Esophagus squamous epithelium (tissue), 5 donors: ENCODE measurements around the gene CSNK2A2. TPM values are rescaled to one million over a fixed set of nuclear protein-coding genes. Genes with fewer than 3 reads are reported as not detected.

Experiments
- DNase-seq: peaks from one replicate; lab custom pipeline; 2025; lab: John Stamatoyannopoulos, UW
- H3K27ac ChIP-seq, 4 donors: fragments of 200-600 bp; sonication (generic); one replicate each; pipeline ENCODE4 v1.5.1; 2016 to 2019; ENCODE audit warnings: mild to moderate bottlenecking in 1 of 4
- H3K27me3 ChIP-seq, 4 donors: fragments of 200-600 bp; sonication (generic); 1 replicate in 3 of 4; 2 replicates in 1 of 4; pipeline versions ENCODE4 v1.5.1 to v1.6.0; 2017 to 2021; ENCODE audit warnings: antibody characterized with exemption in 1 of 4
- H3K36me3 ChIP-seq, 3 donors: fragments of 200-600 bp; sonication (generic); one replicate each; pipeline ENCODE4 v1.5.1; 2016 to 2019
- H3K4me1 ChIP-seq, 3 donors: fragments of 200-600 bp; sonication (generic); one replicate each; pipeline ENCODE4 v1.5.1; 2017 to 2019
- H3K4me3 ChIP-seq, 4 donors: fragments of 200-600 bp; sonication (generic); 1 replicate in 3 of 4; 2 replicates in 1 of 4; pipeline ENCODE4 v1.5.1; 2016 to 2019; ENCODE audit warnings: mild to moderate bottlenecking in 2 of 4, moderate library complexity in 1 of 4
- H3K9me3 ChIP-seq, 3 donors: fragments of 200-600 bp; sonication (generic); one replicate each; pipeline ENCODE4 v1.5.1; 2016 to 2019
- CTCF ChIP-seq, 6 experiments: fragments of 450-650 bp in 4 of 6; fragments of 200-600 bp in 2 of 6; sonication (generic) in 2 of 6; IDR thresholded peaks; one replicate each; pipeline ENCODE4 v1.5.1; 2016 to 2019; ENCODE audit warnings: antibody characterized with exemption in 6 of 6, mild to moderate bottlenecking in 4 of 6, moderate library complexity in 4 of 6
- POLR2A ChIP-seq, 4 donors: fragments of 450-650 bp; IDR thresholded peaks; one replicate each; pipeline ENCODE4 v1.6.1; 2017; ENCODE audit warnings: antibody characterized with exemption in 4 of 4, mild to moderate bottlenecking in 4 of 4, moderate library complexity in 3 of 4
- WGBS, 2 donors: methylation state at CpG; one replicate each; pipeline ENCODE4 v1.1.5; 2018; 5-methylcytosine and 5-hydroxymethylcytosine counted together
- intact Hi-C: fragments of 100-400 bp; cut with DNase I; formaldehyde crosslinking; loops from one replicate; pipeline ENCODE4 v1.15.0; 2022
- total RNA-seq, 4 donors: library from RNA; depleted of rRNA; stranded (reverse); fragments of >200 nt; gene quantifications; one replicate each; pipeline ENCODE4 v1.1.0, GENCODE V29; 2016
- donor health status: DM: yes; HTN: yes; CAD: no.

Gene CSNK2A2
- total RNA-seq, 4 donors from 2014 or later: 22.3 to 32.8 (median 29.1) TPM

DNA sequence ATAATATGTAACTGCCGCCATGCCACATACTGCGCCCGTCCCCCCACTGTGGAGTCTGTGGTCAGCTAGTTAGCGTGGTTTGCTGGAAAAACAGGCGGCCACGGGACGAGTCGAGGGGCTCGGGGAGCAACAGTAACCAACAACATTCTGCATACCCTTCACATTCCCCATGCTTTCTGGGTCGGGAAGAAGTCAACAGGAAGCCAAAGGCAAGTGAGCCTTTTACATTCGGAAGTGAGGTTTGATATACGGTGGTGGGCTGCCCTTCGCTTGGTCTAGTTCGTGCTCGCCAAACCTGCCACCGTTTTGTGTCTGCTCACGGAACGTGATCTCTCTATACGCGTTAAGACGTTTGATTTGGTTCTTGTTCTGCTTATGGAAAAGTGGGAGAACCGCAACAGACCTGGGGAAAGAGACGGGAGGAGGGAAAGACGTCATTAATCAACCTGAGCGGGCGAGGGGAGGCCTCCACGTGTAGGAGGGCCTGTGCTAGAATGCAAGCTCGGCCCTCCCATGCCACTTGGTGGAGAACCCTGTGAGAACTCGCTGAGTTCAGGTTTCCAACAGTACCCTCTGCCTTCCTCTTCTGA, 39.9 kb downstream of the CSNK2A2 start:
- DNase-seq: no peak
- Histone ChIP-seq H3K27me3 (no peaks in the 10 kb centered on the region), H3K4me3 (no peak overlapping the region), H3K9me3 (no peaks in the 10 kb centered on the region), H3K27ac (no peak overlapping the region), H3K36me3 (peaks cover 0 to 62% (median 12%) of the 10 kb centered on the region in 3 donors), H3K4me1 (no peaks in the 10 kb centered on the region)
- 84 to 86% methylated on average over 25 to 29 of the region's 29 CpGs for WGBS, 2 donors
- TF ChIP-seq POLR2A (IDR thresholded peaks at IDR 0.05) (no peak), CTCF (IDR thresholded peaks at IDR 0.05) (no peak)
- intact Hi-C loops: loop anchor here (10.0 kb wide), 1 partner anchor 603 kb away; no protein-coding TSS in a partner anchor

- Histone ChIP-seq H3K4me1 (no peaks in the 10 kb centered on the region), H3K4me3 (no peak overlapping the region), H3K36me3 (peaks cover 0 to 54% (median 12%) of the 10 kb centered on the region in 3 donors), H3K9me3 (no peaks in the 10 kb centered on the region), H3K27me3 (no peaks in the 10 kb centered on the region), H3K27ac (no peak overlapping the region)
- intact Hi-C loops: loop anchor here (10.0 kb wide), 1 partner anchor 602 kb away; no protein-coding TSS in a partner anchor
- 60% methylated on average over 1 of the region's 2 CpGs; no CpG with 5 or more reads in 1 of the 2 donors for WGBS, 2 donors
- DNase-seq: no peak
- no peak for TF ChIP-seq POLR2A (IDR thresholded peaks at IDR 0.05)
- TF ChIP-seq CTCF (IDR thresholded peaks at IDR 0.05): no peak
These were observed 40.7 kb downstream of the CSNK2A2 start for GRCh38 chr16:58157239-58157638.

DNA sequence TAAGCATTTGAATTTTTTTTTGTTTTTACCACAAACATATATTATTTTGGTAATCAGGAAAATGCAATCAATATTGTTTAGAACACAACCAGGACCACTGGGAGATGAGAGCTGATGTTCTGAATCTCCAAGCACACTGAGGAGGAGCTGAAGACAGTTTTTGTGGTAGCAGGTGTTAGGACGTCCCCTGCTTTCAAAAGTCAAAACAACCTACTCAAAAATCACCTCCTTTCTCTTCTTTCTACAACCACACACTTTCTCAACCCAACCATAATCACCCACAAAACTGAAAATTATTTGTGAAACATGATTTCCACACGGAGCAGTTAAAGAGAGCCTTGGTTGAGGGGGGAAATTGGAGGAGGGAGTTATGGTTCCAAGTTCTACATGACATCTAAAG, 42.1 kb downstream of the CSNK2A2 start:
- TF ChIP-seq POLR2A (IDR thresholded peaks at IDR 0.05) (no peak), CTCF (IDR thresholded peaks at IDR 0.05) (no peak)
- Histone ChIP-seq H3K27me3 (no peaks in the 10 kb centered on the region), H3K4me3 (no peak overlapping the region), H3K4me1 (no peaks in the 10 kb centered on the region), H3K9me3 (no peaks in the 10 kb centered on the region), H3K27ac (no peak overlapping the region), H3K36me3 (peaks cover 0 to 40% (median 2%) of the 10 kb centered on the region in 3 donors)
- WGBS, 2 donors: 47 to 51% methylated on average over 2 of the region's 2 CpGs
- no peak for DNase-seq
- intact Hi-C loops: loop anchor here (10.0 kb wide), 1 partner anchor 601 kb away; no protein-coding TSS in a partner anchor

DNA sequence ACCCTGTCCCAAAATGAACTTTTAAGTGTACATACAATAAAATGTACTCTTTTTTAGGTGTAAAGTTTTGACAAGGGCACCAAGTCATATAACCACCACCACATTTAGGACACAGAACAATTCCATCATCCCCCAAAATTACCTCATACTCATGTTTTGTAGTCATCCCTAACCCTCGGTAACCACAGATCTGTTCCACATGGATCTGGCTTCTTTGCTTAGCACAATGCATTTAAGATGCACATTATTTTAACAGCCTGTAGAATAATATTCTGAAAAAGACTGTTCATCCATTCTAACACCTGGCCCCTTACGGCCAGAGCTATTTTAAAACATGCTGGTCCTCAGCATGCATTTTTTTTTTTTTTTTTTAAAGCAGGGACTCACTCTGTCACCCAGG, 43.6 kb downstream of the CSNK2A2 start:
- TF ChIP-seq CTCF (IDR thresholded peaks at IDR 0.05) (no peak), POLR2A (IDR thresholded peaks at IDR 0.05) (no peak)
- no peak overlapping the region for H3K27ac ChIP-seq
- 83 to 84% methylated on average over 2 of the region's 2 CpGs for WGBS, 2 donors

DNA sequence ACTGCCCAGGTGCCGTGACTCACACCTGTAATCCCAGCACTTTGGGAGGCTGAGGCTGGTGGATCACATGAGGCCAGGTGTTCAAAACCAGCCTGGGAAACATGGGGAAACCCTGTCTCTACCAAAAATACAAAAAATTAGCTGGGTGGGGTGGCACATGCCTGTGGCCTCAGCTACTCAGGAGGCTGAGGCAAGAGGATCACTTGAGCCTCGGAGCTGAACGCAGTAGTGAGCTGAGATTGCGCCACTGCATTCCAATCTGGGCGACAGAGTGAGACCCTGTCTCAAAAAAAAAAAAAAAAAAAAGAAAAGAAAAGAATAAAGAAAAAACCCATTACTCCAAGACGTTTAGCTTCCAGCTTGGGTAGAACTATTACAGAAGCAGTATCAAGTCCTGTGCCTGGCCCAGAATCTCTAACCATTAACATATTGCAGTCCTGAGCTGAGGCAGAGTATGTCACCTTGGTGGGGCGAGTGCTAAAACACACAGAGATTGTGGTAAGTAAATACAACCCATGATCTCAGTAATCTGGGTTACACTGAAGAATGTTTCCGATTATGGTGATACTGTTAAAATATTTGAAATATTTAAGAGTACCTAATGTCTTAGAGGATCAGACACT, 45.5 kb downstream of the CSNK2A2 start:
- peaks cover 0 to 5% (median 0%) of the 10 kb centered on the region in 3 donors for H3K36me3 ChIP-seq
- no peaks in the 10 kb centered on the region for H3K27me3 ChIP-seq
- H3K9me3 ChIP-seq: no peaks in the 10 kb centered on the region
- H3K4me1 ChIP-seq: no peaks in the 10 kb centered on the region
- TF ChIP-seq POLR2A (IDR thresholded peaks at IDR 0.05): no peak
- no peak for TF ChIP-seq CTCF (IDR thresholded peaks at IDR 0.05)
- H3K4me3 ChIP-seq: no peak overlapping the region
- WGBS, 2 donors: 73 to 81% methylated on average over 8 of the region's 8 CpGs
- intact Hi-C loops: loop anchor here (10.0 kb wide), 1 partner anchor 598 kb away; no protein-coding TSS in a partner anchor
- no peak overlapping the region for H3K27ac ChIP-seq
- no peak for DNase-seq

More for the DNA sequence above, 43.6 kb downstream of the CSNK2A2 start:
- H3K36me3 ChIP-seq: peaks cover 0 to 25% (median 0%) of the 10 kb centered on the region in 3 donors
- H3K4me3 ChIP-seq: no peak overlapping the region
- no peaks in the 10 kb centered on the region for H3K4me1 ChIP-seq
- H3K27me3 ChIP-seq: no peaks in the 10 kb centered on the region
- no peak for DNase-seq
- intact Hi-C loops: loop anchor here (10.0 kb wide), 1 partner anchor 600 kb away; no protein-coding TSS in a partner anchor
- H3K9me3 ChIP-seq: no peaks in the 10 kb centered on the region
